Left colon (tissue), 2 donors: ENCODE data around the gene RNF225. TPM values are rescaled to one million over a fixed set of nuclear protein-coding genes. Genes with fewer than 3 reads are reported as not detected.
"Not testable (repeated sequence)": the region's sequence is repeated elsewhere in the genome, so short reads cannot be mapped to it uniquely, and the experiment has no call there.

Experiments
- ATAC-seq: fragments of 200-7000 bp; cut with Tn5 transposase; one replicate; pipeline ENCODE4 v1.9.1; 2020; ENCODE audit warnings: mild to moderate bottlenecking, moderate library complexity
- DNase-seq, 2 donors: peaks; one replicate each; pipeline ENCODE4 v3.0.0-alpha.2; 2020
- intact Hi-C, 2 donors: fragments of 100-400 bp; cut with DNase I in 1 of 2; cut with micrococcal nuclease in 1 of 2; formaldehyde crosslinking; loops; one replicate each; pipeline versions ENCODE4 v1.11.2 to v1.14.0; 2022; cut with DNase I, micrococcal nuclease
- total RNA-seq, 2 donors: library from RNA; stranded (reverse); fragmentation: NEBNext Ultra II Directional; extraction: Animal tissue kit (Norgen Biotek cat#: 25700); gene quantifications; one replicate each; pipeline ENCODE4 v1.2.1, GENCODE V29; 2021
- donor health status: DM: no; HTN: no; CAD: no.
- donor health status: DM: yes; HTN: yes; CAD: no.

Gene RNF225
- total RNA-seq, 2 donors from 2014 or later, result not detected

DNA sequence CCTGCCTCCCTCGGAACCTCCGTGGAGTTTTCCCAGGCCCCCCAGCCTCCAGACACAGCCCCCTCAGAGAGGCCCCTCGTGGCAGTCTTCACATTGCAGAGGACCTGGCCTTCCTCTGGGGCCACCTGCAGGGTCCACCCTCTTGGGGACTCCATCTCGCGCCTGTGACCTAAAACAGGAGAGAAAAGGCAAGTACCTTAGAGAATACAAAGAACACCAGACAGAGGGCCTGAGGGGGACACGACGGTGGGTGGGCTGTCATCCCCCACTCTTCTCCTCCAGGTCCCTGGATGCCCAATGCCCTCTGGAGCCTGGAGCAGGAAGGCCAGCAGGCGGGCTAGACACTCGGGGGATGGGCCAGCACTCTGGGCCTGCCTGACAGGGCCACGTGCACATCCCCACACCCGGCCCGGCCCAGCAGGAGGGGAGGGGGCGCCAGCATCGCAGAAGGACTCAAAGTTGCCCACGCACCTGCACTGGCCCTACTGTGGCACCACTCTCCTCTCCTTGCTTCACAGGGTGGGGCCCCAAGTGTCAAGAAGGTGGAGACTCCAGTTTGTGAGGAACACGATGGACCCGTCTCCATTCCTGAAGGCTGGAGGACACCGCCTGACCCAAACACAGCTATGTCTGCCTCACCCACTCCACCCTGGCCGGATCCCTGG lies 37.8 kb upstream of the RNF225 start:
- no peak for ATAC-seq
- no peak for DNase-seq
- intact Hi-C loops, result no loop called here

DNA sequence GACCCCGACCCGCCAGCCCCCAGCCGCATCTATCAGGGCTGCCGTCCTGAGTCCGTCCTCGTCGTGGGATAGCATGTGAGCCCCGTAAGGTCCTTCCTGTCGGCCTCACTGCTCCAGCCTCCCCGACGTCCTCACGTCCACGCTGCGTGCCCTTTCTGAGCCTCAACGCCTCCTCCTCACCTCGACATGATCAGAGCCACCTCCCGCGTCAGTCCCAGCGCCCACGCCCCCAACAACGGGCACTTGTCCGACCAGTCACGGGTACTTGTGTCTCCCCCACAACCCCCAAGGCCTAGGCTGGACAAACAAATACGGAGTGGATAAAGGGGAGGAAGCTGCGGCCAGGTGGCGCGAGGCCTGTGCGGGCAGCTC lies 33.6 kb upstream of the RNF225 start:
- DNase-seq (peak; percentile 54 to 65), ATAC-seq (peak; percentile 29)
- intact Hi-C loops, result no loop called here

DNA sequence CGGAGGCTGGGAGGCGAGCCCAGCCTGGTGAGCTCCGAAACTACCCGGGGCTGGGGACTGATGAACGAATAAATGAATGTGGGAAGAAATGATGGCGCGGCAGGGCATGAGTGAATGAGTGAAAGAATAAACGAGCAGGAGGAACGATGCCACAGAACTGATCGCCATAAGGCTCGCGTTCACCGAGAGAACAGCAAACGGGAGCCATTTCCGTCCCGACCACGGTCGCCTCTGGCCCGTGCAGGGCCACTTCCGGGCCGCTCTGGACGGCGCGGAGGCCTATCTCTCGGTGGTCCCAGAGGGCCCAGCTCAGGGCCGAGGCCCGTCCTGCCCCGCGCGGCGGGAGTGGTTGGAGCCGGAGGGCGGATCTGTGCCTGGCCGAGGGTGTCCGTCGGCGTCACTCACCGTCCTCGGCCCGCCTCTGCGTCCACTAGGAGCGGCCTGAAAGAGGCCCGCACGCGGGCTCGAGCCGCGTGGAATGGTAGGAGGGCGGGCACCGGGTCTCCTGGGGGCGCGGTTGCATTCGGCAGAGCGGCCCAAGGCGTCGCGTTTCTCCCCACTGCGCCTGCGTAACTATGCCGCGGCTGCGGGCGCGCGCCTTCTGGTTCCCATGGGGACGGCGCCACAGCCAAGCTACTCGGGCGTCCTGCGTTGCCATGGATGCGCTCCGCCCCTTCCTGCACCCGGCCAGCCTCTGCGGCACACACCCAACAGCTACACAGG lies 33.0 kb upstream of the RNF225 start, which contains the start of gene ZNF497:
TSS of gene ZNF497 (minus strand) at position 480 of the 723 bp plus-strand sequence. CDS start 5,116 bp downstream, outside the sequence.
- DNase-seq (peak; percentile 97 to 99), ATAC-seq (peak; percentile 95)
- intact Hi-C loops, result no loop called here

DNA sequence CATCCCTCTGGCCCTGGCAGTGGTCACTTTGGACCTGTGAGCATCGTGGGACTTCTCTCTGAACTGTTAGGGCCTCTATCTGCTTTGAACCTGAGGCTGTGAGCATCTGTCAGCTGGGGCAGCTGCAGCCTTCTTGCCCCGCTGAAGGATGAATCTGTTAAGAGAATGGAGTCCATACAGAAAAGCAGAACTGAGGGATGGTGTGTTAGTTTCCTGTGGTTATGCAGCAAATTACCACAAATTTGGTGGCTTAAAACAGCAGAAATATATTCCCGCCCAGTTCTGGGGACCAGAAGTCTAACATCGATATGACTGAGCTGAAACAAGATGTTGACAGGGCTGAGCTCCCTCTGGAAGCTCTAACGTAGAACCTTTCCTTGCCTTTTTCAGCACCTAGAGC lies 31.3 kb upstream of the RNF225 start:
- DNase-seq, result no peak
- intact Hi-C loops, result no loop called here
- no peak for ATAC-seq

DNA sequence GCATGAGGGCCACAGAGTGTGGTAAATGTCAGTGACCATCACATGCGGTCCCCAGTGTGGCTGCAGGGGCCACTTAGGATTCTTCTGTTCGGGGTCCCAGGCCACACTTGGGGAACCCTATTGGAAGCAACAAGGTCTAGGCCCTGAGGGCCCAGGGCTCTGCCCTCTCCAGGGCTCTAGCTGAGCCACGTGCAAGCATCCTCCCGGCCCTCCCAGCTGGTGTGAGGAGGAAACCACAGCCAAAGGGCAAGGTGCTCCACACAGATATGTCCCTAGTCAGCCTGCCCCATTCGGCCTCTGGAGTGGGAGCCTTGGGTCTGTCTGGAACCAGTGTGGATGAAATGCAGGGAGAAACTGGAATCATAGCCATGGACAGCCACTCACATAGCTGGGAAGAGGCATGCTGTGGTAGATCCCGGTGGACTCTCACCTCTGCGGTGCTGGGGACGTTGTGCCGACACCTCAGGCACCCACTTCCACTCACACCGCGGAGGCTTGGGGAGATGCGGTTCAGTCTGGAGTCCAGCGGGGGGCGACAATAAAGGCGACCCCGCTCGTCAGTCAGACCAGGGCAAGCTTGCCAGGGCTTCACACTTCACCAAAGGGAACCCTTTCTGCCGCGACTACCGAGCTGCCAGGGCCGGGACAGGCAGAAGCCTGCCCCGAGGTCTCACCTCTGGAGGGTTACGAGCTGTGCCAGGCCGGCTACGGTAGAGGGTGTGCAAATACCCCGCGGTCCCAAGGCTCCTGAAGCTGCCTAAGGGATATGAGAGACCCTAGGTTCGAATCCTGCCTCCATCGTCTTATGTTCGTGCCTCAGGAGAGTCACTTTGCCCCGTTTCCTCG lies 28.6 kb upstream of the RNF225 start:
- intact Hi-C loops, result no loop called here
- ATAC-seq, result no peak
- no peak for DNase-seq

DNA sequence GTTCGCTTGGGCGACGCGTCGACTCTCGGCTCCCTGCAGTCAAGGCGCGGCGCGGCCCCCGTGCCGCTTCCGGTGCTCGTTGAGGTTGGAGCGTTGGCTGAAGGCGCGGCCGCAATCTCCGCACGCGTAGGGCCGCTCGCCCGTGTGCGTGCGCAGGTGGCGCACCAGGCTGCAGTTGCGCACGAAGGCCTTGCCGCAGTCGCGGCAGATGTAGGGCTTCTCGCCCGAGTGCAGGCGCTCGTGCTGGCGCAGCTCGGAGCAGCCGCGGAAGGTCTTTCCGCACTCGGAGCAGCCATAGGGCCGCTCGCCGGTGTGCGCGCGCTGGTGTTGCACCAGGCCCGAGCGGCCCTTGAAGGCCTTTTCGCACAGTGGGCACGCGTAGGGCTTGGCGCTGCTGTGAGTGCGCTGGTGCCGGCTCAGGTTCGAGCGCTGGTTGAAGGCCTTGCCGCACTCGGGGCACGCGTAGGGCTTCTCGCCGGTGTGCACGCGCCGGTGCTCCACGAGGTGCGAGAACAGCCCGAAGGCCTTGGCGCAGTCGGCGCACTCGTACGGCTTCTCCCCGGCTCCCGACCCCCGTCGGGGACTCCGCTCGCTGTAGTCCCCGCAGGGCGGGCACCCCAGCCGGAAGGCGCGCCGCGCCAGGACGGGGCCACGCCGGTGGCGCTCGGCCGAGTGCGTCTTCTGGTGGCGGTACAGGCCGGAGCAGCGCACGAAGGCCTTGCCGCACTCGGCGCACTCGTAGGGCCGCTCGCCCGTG lies 27.6 kb upstream of the RNF225 start:
- ATAC-seq, result no peak
- no peak for DNase-seq
- intact Hi-C loops, result no loop called here

DNA sequence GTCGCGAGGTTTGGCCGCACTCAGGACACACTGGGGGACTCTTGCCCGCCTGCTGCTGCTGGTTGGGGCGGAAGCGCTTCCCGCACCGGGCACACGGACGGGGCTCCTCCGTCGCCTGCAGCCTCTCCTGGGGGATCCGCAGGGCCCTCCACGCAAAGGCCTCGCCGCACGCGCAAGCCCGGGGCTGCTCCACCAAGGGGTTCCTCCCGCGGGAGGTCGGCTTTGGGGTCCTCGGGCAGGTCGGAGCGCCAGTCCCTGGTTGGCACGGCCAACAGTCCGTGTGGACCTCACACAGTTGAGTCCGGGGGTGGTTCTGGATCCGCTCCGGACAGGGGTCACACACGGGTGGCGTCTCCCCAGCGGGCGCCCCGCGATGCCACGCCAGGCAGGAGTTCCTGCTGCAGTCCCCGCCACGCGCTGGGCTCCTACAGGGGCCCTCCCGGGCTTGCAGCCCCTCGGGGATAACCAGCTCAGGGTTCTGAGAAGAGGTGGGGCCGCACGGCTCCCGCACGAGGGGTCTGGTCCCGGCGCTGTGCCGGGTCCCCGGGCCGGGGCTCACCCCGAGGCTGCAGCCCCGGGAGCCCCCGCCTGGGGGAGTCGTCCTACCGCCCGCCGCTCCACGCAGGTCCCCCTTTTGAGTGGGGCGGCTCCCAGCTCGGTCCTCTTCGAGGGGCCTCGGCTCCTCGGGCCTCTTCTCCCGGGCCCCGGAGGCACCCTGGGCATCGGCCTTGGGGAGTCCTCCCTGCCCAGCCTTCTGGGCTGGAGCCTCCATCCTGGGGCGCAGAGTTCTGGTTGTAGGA lies 26.7 kb upstream of the RNF225 start:
- intact Hi-C loops, result no loop called here
- DNase-seq, result no peak
- no peak for ATAC-seq

DNA sequence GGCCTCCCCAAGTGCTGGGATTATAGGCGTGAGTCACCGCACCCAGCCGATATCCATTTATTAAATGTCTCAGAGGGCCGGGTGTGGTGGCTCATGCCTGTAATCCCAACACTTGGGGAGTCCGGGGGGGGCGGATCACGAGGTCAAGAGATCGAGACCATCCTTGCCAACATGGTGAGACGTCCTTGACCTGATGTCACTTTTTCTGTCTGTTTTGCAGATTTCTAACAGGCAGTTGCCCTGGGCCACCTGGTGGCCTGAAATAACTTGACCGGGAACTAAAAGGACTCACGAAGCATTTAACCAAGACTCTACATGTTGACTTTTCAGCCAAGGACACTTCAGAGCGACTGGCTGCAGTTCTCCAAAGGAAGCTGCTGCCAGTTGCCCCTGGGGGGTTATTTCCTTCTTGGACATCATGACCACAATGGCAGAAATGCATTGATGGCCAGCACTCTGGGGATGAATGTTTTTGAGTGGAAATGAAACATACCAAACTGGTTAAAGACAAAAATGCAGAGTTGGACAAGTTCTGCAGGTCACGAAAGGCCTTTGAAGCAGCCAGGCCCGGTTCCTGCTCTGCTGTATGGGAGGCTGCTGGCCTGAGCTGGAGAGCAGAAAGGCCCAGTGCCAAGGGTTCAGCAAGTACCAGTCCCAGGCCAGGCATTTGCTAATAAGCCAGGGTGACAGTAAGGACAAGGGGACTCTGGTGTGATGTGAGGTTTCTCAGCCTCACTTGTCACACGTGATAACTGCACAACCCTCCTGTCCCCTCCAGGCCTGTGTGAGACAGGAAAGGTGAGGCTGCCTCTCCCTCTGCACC lies 22.9 kb upstream of the RNF225 start:
- DNase-seq (no peak), ATAC-seq (no peak)
- intact Hi-C loops, result no loop called here

DNA sequence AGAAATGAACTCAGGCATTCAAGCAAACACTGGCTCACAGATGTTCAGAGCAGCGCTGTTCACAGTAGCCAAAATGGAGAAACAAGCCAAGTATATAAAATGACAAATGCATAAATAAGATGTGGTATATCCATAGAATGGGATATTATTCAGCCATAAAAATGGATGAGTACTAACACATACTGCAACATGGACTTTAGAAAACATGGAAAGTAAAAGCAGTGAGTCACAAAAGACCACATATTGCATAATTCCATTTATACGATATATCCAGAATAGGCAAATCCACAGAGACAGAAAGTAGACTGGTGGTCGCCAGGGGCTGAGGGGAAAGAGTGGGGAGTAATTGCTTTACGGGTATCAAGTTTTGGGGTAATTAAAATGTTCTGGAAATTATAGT lies 21.3 kb upstream of the RNF225 start:
- no peak for DNase-seq
- intact Hi-C loops, result no loop called here
- ATAC-seq, result no peak

DNA sequence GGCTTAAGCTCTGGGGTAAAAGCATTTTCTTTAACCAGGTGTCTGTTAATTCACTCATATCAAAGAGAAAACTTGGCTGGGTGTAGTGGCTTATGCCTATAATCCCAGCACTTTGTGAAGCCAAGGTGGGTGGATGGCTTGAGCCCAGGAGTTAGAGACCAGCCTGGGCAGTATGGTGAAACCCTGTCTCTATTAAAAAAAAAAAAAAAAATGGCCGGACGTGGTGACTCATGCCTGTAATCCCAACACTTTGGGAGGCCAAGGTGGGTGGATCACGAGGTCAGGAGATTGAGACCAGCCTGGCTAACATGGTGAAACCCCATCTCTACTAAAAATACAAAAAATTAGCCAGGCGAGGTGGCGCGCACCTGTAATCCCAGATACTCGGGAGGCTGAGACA lies 18.7 kb upstream of the RNF225 start:
- ATAC-seq, intact Hi-C loops, DNase-seq: not testable (repeated sequence)

DNA sequence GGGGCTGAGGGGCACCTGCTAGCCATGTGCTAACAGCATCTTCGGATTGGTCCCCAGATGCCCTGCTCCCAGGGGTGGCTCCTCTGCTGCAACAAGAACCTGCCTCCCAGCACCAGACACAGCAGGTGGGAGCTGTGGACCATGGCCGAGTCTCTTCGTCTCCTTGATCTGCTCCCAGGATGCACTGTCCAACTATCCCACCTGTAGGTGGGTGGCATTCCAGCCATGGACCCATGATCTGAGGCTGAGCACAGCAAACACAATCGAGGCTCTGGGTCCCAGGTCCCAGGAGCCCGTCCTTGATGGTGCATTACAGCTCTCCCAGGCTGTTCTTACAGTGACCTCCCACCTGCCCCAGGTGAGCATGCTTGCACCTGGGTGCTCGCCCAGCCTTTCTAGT lies 16.2 kb upstream of the RNF225 start:
- intact Hi-C loops, result no loop called here
- ATAC-seq (no peak), DNase-seq (no peak)

DNA sequence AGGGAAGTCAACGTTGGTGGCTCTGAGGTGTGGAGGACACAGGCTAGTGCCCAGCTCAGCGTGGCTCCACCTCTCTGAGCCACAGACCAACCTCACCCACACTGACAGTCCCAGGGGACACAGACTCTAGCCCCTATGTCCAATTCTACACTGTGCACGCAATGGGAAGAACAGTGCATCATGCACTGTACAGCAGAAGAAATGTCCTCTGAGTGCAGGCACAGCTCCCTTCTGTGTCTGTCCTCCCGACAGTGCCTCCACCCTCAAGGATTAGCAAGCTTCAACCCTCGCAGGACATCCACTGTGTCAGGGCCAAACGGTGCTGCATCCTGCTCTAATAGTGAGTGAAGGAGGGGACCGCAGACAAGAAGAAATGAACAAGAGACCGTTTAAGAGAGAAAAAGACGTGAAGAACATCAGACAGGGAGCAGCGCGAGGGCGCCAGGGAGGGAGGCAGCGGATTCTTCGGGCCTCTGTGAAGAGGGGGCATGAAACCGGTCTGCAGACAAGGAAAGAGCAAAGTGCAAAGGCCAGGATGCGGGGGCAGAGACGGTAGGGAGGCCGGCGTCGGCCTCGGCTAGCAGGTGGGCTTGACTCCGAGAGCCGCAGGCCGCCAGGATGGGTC lies 15.3 kb upstream of the RNF225 start:
- peak; percentile 43 for ATAC-seq
- intact Hi-C loops, result no loop called here
- no peak for DNase-seq

DNA sequence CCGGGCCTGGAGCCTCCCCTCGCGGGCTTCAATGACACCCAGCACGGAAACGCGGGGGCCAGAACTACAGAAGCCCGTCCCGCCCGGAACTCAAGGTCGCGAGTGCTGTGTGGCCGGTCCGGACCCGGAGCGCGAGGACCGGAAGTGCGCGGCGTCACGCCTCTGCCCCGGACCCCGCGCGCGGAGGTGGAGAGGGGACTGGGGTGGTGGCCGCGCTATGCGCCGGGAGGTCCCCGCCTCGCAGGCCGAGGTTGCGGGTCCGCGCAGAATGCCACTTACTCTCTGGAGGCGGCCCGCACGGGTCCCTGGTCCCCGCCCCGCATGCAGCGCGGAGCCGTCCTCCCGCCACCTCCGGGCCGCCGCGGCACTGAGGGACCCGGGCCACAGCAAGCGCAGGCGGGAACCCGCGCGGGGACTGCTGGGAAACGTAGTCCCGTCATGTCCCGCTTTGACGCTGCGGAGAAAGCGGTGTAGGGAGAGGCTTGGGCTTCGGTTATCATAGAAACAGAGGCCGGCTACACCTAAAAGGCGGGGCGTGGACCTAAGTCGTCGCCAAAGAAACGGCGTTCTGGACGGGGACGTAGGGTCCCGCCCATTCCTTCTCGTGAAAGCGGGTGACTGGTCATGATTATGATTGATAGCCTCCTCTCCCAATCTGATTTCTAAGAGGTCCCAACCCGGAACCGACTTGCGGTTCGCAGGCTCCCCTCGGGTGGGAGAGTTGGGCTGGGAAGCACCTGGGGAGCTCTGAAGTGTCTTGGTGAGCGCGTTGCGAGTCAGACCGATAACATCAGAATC lies 14.6 kb upstream of the RNF225 start, which contains the start of gene ZNF837:
TSS of gene ZNF837 (minus strand) at position 369 of the 798 bp plus-strand sequence. CDS start 11,698 bp downstream, outside the sequence.
- ATAC-seq (peak; percentile 90), DNase-seq (peak; percentile 98 to 100)
- intact Hi-C loops, result no loop called here

DNA sequence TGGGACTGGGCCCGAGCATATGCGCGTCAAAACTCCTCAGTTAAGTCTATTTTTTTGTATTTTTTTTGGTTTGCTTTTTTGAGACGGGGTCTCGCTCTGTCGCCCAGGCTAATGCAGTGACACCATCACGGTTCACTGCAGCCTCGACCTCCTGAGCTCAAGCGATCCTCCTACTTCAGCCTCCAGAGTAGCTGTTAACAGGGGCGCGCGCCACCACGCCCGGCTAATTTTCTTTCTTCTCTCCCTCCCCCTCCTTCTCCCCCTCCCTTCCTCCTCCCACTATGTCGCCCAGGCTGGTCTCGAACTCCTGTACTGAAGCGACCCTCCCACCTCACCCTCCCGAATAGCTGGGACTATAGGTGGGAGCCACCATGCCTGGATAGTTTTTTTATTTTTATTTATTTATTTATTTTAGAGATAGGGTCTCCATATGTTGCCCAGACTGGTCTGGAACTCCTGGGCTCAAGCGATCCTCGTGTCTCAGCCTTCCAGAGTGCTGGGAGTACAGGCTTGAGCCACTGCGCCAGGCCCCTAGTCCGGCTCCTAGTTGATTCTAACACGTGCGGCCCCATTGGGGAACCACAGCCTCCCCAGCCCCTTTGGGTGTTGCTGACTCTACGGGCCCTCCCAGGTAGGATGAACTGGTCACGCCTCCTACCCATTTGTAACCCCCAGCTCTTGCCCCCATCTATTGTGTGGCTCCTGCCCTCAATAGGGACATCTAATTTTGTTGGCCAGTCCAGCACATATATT lies 13.8 kb upstream of the RNF225 start:
- intact Hi-C loops, result no loop called here
- DNase-seq, result peak in 1 of 2 donors; percentile 33
- ATAC-seq, result no peak

DNA sequence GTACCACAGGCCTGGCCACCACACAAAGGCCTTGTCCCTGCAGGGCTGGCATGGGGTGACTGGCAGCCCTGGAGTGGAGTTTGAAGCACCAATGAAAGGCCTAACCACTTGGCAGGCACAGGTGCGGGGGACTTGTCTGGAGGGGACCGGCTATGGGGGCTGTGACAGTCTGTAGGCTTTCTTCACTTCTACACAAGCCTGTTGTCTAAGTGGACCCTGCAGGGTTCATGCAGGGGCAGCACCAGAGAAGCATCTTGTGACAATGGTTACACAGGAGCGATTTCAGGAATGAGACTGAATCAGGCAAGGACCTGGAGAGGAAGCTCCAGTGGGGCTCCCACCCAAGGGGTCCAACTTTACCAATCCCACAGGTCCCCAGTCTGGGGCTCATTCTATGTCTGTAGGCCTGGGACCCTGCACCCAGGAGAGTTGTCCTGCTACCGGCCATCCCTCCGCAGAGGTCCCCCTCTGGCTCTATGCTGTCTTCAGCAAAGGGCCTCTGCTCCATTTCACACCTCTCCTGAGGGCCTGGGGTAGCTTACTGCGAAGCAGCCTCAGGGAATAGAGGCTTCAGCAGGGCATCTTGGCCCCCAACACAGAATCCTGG lies 12.4 kb upstream of the RNF225 start:
- DNase-seq (no peak), ATAC-seq (no peak)
- intact Hi-C loops, result no loop called here
